HG03064 (cell line): Measurements from ENCODE around the gene DCBLD2.
"Not testable (repeated sequence)": the region's sequence is repeated elsewhere in the genome, so short reads cannot be mapped to it uniquely, and the experiment has no call there.

Source experiments
- ATAC-seq: cut with Tn5 transposase; IDR thresholded peaks from one replicate; pipeline ENCODE4 v1.9.1; 2021; ENCODE audit warnings: low read depth; ENCODE audit not compliant: unreplicated experiment

The DCBLD2 gene

GRCh38 chr3:98892263-98892662 is 9.2 kb downstream of the DCBLD2 start:
- no peak for ATAC-seq

GRCh38 chr3:98890965-98891910 is 10.3 kb downstream of the DCBLD2 start:
- ATAC-seq: no peak

GRCh38 chr3:98890181-98890835 is 11.2 kb downstream of the DCBLD2 start:
- no peak for ATAC-seq

- no peak for ATAC-seq
Observed at GRCh38 chr3:98887684-98888083, 13.8 kb downstream of the DCBLD2 start.

GRCh38 chr3:98886525-98886924 is 15.0 kb downstream of the DCBLD2 start:
- no peak for ATAC-seq

- ATAC-seq: no peak
Observed at GRCh38 chr3:98885851-98886250, 15.6 kb downstream of the DCBLD2 start.

GRCh38 chr3:98884675-98885371 is 16.7 kb downstream of the DCBLD2 start:
- no peak for ATAC-seq

- not testable (repeated sequence) for ATAC-seq
Observed at GRCh38 chr3:98882614-98883333, 18.7 kb downstream of the DCBLD2 start.

- ATAC-seq: no peak
Observed at GRCh38 chr3:98877132-98877531, 24.4 kb downstream of the DCBLD2 start.

GRCh38 chr3:98875535-98875934 is 26.0 kb downstream of the DCBLD2 start:
- ATAC-seq: no peak

GRCh38 chr3:98874602-98875249 is 26.8 kb downstream of the DCBLD2 start:
- ATAC-seq: no peak

- no peak for ATAC-seq
Observed at GRCh38 chr3:98869391-98869790, 32.1 kb downstream of the DCBLD2 start.

GRCh38 chr3:98857971-98858370 is 43.5 kb downstream of the DCBLD2 start:
- not testable (repeated sequence) for ATAC-seq

GRCh38 chr3:98857258-98857657 is 44.2 kb downstream of the DCBLD2 start:
- not testable (repeated sequence) for ATAC-seq

- no peak for ATAC-seq
Observed at GRCh38 chr3:98856724-98857123, 44.8 kb downstream of the DCBLD2 start.

GRCh38 chr3:98855806-98856400 is 45.6 kb downstream of the DCBLD2 start:
- ATAC-seq: no peak

GRCh38 chr3:98848108-98848507 is 53.4 kb downstream of the DCBLD2 start:
- no peak for ATAC-seq

- no peak for ATAC-seq
Observed at GRCh38 chr3:98846101-98846500, 55.4 kb downstream of the DCBLD2 start.

GRCh38 chr3:98843266-98843959 is 58.1 kb downstream of the DCBLD2 start:
- no peak for ATAC-seq
